IPS-18a (cell line): Measurements from ENCODE around the gene CDK5RAP2.
"Not testable (repeated sequence)": the region's sequence is repeated elsewhere in the genome, so short reads cannot be mapped to it uniquely, and the experiment has no call there.

ENCODE experiments used
- H3K27ac ChIP-seq: one replicate; pipeline ENCODE4 v1.5.1; 2013; ENCODE audit warnings: low read length
- H3K27me3 ChIP-seq: one replicate; pipeline ENCODE4 v1.6.1; 2013; ENCODE audit warnings: mild to moderate bottlenecking, low read length; ENCODE audit not compliant: control insufficient read depth, insufficient read depth
- H3K36me3 ChIP-seq: one replicate; pipeline ENCODE4 v1.6.1; 2013; ENCODE audit warnings: low read depth, low read length; ENCODE audit not compliant: control insufficient read depth
- H3K4me1 ChIP-seq: one replicate; pipeline ENCODE4 v1.6.1; 2013; ENCODE audit warnings: low read depth, low read length; ENCODE audit not compliant: control insufficient read depth
- H3K4me3 ChIP-seq: one replicate; pipeline ENCODE4 v1.5.1; 2013; ENCODE audit warnings: low read length
- H3K9ac ChIP-seq: one replicate; pipeline ENCODE4 v1.6.1; 2013; ENCODE audit warnings: mild to moderate bottlenecking, low read length, moderate library complexity
- H3K9me3 ChIP-seq: one replicate; pipeline ENCODE4 v1.6.1; 2013; ENCODE audit warnings: low read depth, low read length; ENCODE audit not compliant: control insufficient read depth

Gene CDK5RAP2

GRCh38 chr9:120524863-120525262, 55.1 kb downstream of the CDK5RAP2 start:
- H3K27me3 ChIP-seq: no peaks in the 10 kb centered on the region
- peaks cover 32% of the 10 kb centered on the region for H3K4me1 ChIP-seq
- peaks cover 66% of the 10 kb centered on the region for H3K36me3 ChIP-seq
- H3K9me3 ChIP-seq: no peaks in the 10 kb centered on the region
- H3K27ac ChIP-seq: no peak overlapping the region
- H3K9ac ChIP-seq: no peak overlapping the region
- no peak overlapping the region for H3K4me3 ChIP-seq

DNA sequence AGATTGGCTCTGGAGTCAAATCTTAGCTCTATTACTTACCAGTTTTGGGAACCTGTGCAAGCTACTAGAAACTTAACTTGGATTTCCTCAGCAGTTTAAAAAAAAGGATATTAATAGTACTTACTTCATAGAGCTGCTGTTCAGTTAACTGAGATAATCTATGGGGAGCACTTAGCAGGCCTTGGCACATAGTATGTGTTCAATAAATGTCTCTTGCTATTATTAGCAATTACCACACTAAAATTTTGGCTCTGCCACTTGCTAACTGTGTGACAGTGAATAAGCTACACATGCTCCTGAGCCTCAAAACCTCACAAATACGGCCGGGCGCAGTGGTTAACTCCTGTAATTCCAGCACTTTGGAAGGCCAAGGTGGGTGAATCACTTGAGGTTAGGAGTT, 55.9 kb downstream of the CDK5RAP2 start:
- Histone ChIP-seq H3K4me3 (no peak overlapping the region), H3K9ac (no peak overlapping the region), H3K27me3 (no peaks in the 10 kb centered on the region), H3K4me1 (peaks cover 23% of the 10 kb centered on the region), H3K36me3 (peaks cover 57% of the 10 kb centered on the region), H3K27ac (no peak overlapping the region), H3K9me3 (no peaks in the 10 kb centered on the region)

GRCh38 chr9:120522558-120522957, 57.4 kb downstream of the CDK5RAP2 start:
- Histone ChIP-seq H3K36me3 (peaks cover 55% of the 10 kb centered on the region), H3K9me3 (no peaks in the 10 kb centered on the region), H3K4me1 (peaks cover 11% of the 10 kb centered on the region), H3K27me3 (no peaks in the 10 kb centered on the region), H3K9ac (no peak overlapping the region), H3K27ac (no peak overlapping the region), H3K4me3 (no peak overlapping the region)

- Histone ChIP-seq H3K36me3 (peaks cover 56% of the 10 kb centered on the region), H3K4me1 (peaks cover 11% of the 10 kb centered on the region), H3K27ac (no peak overlapping the region), H3K27me3 (no peaks in the 10 kb centered on the region), H3K9ac (no peak overlapping the region), H3K9me3 (no peaks in the 10 kb centered on the region), H3K4me3 (no peak overlapping the region)
These were observed 57.9 kb downstream of the CDK5RAP2 start for GRCh38 chr9:120522032-120522431.

DNA sequence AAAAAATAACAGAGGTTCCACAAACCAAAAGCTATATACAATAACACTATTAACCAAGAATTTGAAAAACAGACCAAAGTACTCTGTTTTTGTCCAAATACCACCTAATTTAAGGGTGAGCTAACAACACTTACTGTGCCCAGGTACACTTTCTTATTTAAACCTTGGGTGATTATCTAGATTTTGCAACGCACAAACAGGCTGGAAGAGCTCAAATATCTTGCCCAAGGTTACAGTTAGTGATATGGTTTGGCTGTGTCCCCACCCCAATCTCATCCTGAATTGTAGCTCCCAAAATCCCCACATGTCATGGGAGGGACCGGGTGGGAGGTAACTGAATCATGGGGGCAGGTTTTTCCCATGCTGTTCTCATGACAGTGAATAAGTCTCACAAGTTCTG, 58.9 kb downstream of the CDK5RAP2 start:
- no peaks in the 10 kb centered on the region for H3K9me3 ChIP-seq
- peaks cover 55% of the 10 kb centered on the region for H3K36me3 ChIP-seq
- no peak overlapping the region for H3K27ac ChIP-seq
- H3K9ac ChIP-seq: no peak overlapping the region
- H3K4me3 ChIP-seq: no peak overlapping the region
- no peaks in the 10 kb centered on the region for H3K27me3 ChIP-seq
- H3K4me1 ChIP-seq: peaks cover 11% of the 10 kb centered on the region

DNA sequence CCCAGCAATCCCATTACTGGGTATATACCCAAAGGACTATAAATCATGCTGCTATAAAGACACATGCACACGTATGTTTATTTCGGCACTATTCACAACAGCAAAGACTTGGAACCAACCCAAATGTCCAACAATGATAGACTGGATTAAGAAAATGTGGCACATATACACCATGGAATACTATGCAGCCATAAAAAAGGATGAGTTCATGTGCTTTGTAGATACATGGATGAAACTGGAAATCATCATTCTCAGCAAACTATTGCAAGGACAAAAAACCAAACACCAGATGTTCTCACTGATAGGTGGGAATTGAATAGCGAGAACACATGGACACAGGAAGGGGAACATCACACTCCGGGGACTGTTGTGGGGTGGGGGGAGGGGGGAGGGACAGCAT, 64.0 kb downstream of the CDK5RAP2 start:
- peaks cover 46% of the 10 kb centered on the region for H3K36me3 ChIP-seq
- not testable (repeated sequence) for H3K4me1 ChIP-seq, H3K9me3 ChIP-seq, H3K27me3 ChIP-seq, H3K27ac ChIP-seq, H3K9ac ChIP-seq, H3K4me3 ChIP-seq

GRCh38 chr9:120515481-120515880, 64.5 kb downstream of the CDK5RAP2 start:
- peaks cover 46% of the 10 kb centered on the region for H3K36me3 ChIP-seq
- H3K9ac ChIP-seq, H3K4me3 ChIP-seq, H3K27me3 ChIP-seq, H3K9me3 ChIP-seq, H3K27ac ChIP-seq, H3K4me1 ChIP-seq: not testable (repeated sequence)

GRCh38 chr9:120514405-120514804, 65.6 kb downstream of the CDK5RAP2 start:
- H3K4me1 ChIP-seq: no peaks in the 10 kb centered on the region
- peaks cover 46% of the 10 kb centered on the region for H3K36me3 ChIP-seq
- no peak overlapping the region for H3K27ac ChIP-seq
- no peak overlapping the region for H3K4me3 ChIP-seq
- no peaks in the 10 kb centered on the region for H3K9me3 ChIP-seq
- H3K9ac ChIP-seq: no peak overlapping the region
- H3K27me3 ChIP-seq: no peaks in the 10 kb centered on the region

DNA sequence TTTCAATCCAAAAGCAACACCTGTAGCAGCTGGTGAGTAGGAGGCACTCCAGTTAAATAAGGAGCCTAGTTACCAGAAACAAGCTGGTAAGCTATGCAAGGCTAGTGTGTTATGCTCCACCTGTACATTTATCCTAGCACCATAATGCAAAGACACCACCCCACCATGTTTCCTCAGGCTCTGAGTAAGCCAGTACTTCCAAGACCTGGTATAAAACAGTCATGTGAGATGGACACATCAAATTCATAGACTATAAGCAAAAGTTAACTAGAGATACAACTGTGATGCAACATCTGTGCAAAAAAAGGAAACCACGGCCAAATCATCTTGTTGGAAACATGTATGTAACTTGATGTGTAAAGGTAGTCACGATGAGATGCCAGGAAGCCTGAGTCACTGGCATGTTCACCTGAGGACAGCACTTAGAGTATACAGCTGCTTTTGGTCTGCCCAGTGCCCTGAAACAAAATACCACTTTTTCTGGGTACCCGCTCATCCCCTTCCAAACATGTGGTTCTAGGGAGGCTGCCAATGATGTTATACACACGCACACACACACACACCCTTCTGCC, 66.1 kb downstream of the CDK5RAP2 start:
- no peak overlapping the region for H3K9ac ChIP-seq
- H3K9me3 ChIP-seq: no peaks in the 10 kb centered on the region
- peaks cover 46% of the 10 kb centered on the region for H3K36me3 ChIP-seq
- H3K4me3 ChIP-seq: no peak overlapping the region
- H3K4me1 ChIP-seq: no peaks in the 10 kb centered on the region
- H3K27me3 ChIP-seq: no peaks in the 10 kb centered on the region
- H3K27ac ChIP-seq: no peak overlapping the region

DNA sequence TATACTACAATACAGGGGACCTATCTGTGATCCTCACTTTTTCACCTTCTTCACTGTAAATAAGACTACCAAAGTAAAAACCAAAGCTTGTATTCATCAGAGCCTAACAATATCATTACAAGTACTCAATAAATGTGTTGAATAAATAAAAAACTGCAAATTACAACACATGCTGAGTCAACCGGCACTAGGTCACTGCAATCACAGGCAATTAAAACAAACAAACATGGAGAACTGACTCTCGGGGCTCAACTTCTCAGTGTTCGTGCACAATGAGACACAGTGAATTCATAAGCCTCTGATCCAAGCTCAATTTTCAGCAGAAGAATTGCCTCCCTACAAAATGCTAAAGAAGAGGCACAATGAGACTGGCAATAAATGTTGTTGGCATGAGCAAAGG, 69.2 kb downstream of the CDK5RAP2 start:
- H3K9me3 ChIP-seq: no peaks in the 10 kb centered on the region
- no peaks in the 10 kb centered on the region for H3K4me1 ChIP-seq
- peaks cover 29% of the 10 kb centered on the region for H3K36me3 ChIP-seq
- no peak overlapping the region for H3K9ac ChIP-seq
- no peak overlapping the region for H3K4me3 ChIP-seq
- no peaks in the 10 kb centered on the region for H3K27me3 ChIP-seq
- H3K27ac ChIP-seq: no peak overlapping the region

- Histone ChIP-seq H3K4me3 (no peak overlapping the region), H3K27ac (no peak overlapping the region), H3K9me3 (no peaks in the 10 kb centered on the region), H3K9ac (no peak overlapping the region), H3K36me3 (peaks cover 8% of the 10 kb centered on the region), H3K4me1 (no peaks in the 10 kb centered on the region), H3K27me3 (no peaks in the 10 kb centered on the region)
These were observed 71.9 kb downstream of the CDK5RAP2 start for GRCh38 chr9:120507936-120508510.

GRCh38 chr9:120505186-120505585, 74.8 kb downstream of the CDK5RAP2 start:
- Histone ChIP-seq H3K36me3 (peaks cover 3% of the 10 kb centered on the region), H3K4me3 (no peak overlapping the region), H3K9me3 (no peaks in the 10 kb centered on the region), H3K9ac (no peak overlapping the region), H3K4me1 (no peaks in the 10 kb centered on the region), H3K27ac (no peak overlapping the region), H3K27me3 (no peaks in the 10 kb centered on the region)
